ENCODE data around the gene SH3BGRL2. TPM values are rescaled to one million over a fixed set of nuclear protein-coding genes. Genes with fewer than 3 reads are reported as not detected.
"Not testable (repeated sequence)": the region's sequence is repeated elsewhere in the genome, so short reads cannot be mapped to it uniquely, and the experiment has no call there.

Gene SH3BGRL2
- total RNA-seq, 4 donors from 2014 or later, result 18.2 to 65.4 (median 40.1) TPM

DNA sequence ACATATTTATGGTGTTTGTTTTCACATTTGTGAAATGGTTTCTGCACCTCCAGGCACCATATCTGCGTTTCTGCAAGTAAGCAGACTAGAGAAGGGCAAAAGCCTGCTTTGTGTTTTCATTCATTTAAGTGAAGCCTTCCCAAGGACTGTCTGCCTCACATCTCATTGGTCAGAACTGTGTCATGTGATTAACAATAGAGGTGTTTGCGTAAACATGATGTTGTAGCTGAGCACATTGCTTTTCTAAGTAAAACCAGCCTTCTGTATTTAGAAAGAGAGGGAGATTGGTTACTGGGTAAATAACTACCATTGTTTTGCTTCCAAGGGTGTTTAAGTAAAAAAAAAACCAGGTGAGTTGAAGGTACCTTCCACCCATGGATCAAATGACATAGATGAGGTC is 39.7 kb downstream of the SH3BGRL2 start:
- WGBS, 2 donors, result 91 to 94% methylated on average over 2 of the region's 2 CpGs
- intact Hi-C loops (cut with DNase I; ENCODE audit: low total_unique reads), result no loop called here
- no peak overlapping the region for H3K4me3 ChIP-seq (ENCODE audit: low read depth, poor library complexity, severe bottlenecking)
- no peak for DNase-seq (ENCODE audit: low spot score in 2 of 2)
- TF ChIP-seq, protein P1, sequence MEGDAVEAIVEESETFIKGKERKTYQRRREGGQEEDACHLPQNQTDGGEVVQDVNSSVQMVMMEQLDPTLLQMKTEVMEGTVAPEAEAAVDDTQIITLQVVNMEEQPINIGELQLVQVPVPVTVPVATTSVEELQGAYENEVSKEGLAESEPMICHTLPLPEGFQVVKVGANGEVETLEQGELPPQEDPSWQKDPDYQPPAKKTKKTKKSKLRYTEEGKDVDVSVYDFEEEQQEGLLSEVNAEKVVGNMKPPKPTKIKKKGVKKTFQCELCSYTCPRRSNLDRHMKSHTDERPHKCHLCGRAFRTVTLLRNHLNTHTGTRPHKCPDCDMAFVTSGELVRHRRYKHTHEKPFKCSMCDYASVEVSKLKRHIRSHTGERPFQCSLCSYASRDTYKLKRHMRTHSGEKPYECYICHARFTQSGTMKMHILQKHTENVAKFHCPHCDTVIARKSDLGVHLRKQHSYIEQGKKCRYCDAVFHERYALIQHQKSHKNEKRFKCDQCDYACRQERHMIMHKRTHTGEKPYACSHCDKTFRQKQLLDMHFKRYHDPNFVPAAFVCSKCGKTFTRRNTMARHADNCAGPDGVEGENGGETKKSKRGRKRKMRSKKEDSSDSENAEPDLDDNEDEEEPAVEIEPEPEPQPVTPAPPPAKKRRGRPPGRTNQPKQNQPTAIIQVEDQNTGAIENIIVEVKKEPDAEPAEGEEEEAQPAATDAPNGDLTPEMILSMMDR (IDR thresholded peaks at IDR 0.05), result no peak
- TF ChIP-seq POLR2A (IDR thresholded peaks at IDR 0.05), result no peak

DNA sequence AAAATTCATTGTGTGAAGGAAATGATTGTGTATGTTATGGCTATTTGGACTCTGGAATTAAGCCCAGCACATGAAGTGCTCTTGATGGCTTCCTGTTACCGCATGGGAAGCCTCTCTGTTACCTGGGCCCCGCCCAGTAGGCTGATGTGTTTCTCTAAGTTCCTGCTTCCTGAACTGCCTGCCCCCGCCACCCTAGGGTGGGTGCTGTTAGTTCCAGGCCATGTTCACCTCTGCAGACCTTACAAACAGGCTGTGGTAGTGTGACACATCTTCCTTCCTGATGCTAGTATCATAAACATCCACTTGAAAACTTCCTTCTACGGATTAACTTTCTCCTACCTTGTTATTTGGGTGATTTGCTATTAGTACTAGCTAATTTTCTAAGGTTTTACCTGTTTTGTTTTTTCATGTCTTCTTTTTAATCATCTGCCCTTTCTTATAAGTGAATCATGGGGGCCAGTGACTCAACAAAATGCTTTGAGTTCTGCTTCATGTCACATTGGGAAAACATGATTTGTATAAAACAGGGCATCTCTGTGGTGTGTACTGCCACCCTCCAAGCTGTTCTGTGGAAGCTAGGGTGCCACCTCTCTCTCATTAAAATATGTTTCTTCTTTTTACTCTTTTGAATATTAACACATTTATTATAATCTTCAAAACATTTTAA is 40.6 kb downstream of the SH3BGRL2 start:
- H3K4me3 ChIP-seq (ENCODE audit: low read depth, poor library complexity, severe bottlenecking), result no peak overlapping the region
- DNase-seq (ENCODE audit: low spot score in 2 of 2), result peak in 1 of 2 donors; percentile 87
- no peak for TF ChIP-seq POLR2A (IDR thresholded peaks at IDR 0.05)
- TF ChIP-seq, protein P1 (IDR thresholded peaks at IDR 0.05), result no peak
- 70 to 72% methylated on average over 4 of the region's 4 CpGs for WGBS, 2 donors
- intact Hi-C loops (cut with DNase I; ENCODE audit: low total_unique reads), result no loop called here

DNA sequence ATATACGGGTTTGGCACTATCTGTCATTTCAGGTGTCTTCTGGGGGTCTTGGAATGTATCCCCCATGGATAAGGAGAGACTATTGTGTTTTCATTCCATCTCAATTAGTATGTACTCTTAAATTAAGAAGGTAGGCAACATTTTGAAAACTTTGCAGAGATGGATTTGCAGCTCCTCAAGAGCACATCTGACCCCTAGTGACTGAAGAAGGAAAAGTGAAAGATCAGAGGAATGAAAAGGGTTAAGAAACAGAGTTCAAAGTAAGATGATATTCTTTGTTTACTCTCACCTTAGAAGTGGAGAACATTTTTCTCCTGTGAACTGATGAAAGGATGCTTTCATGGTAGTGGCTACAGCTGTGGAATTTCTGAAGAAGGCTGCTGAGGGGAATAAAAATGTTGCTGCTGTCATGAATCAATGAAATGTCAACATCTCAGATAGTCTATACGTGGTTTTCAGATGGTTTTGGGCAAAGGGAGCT is 41.5 kb downstream of the SH3BGRL2 start:
- no peak for DNase-seq (ENCODE audit: low spot score in 2 of 2)

DNA sequence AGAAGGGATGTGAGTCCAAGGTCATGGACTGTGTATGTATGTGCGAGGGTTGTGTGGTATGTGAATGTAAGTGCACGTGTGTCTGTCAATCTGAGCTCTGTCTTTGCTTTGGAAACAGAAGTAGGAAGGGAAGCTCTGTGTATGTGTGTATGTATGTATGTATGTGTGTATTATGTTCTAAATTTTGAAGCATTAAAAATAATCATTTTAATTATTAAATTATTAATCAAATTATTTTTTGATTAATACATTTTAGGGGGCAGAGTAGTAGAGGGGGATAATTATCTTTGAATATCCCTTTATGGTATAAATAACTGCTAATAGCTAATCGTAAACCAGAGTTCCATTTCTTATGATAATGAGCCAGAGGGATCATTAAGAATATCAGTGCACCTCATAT is 42.8 kb downstream of the SH3BGRL2 start:
- no peak for DNase-seq (ENCODE audit: low spot score in 2 of 2)
- H3K4me3 ChIP-seq (ENCODE audit: low read depth, poor library complexity, severe bottlenecking), result no peak overlapping the region
- intact Hi-C loops (cut with DNase I; ENCODE audit: low total_unique reads), result no loop called here
- 90 to 92% methylated on average over 3 of the region's 3 CpGs for WGBS, 2 donors
- no peak for TF ChIP-seq POLR2A (IDR thresholded peaks at IDR 0.05)
- TF ChIP-seq, protein P1 (IDR thresholded peaks at IDR 0.05), result no peak

More for the DNA sequence above, 41.5 kb downstream of the SH3BGRL2 start:
- intact Hi-C loops (cut with DNase I; ENCODE audit: low total_unique reads), result no loop called here
- WGBS, 2 donors, result 39 to 40% methylated on average over 2 of the region's 2 CpGs
- H3K4me3 ChIP-seq (ENCODE audit: low read depth, poor library complexity, severe bottlenecking), result no peak overlapping the region
- TF ChIP-seq POLR2A (IDR thresholded peaks at IDR 0.05), result no peak
- TF ChIP-seq, protein P1 (IDR thresholded peaks at IDR 0.05), result no peak

DNA sequence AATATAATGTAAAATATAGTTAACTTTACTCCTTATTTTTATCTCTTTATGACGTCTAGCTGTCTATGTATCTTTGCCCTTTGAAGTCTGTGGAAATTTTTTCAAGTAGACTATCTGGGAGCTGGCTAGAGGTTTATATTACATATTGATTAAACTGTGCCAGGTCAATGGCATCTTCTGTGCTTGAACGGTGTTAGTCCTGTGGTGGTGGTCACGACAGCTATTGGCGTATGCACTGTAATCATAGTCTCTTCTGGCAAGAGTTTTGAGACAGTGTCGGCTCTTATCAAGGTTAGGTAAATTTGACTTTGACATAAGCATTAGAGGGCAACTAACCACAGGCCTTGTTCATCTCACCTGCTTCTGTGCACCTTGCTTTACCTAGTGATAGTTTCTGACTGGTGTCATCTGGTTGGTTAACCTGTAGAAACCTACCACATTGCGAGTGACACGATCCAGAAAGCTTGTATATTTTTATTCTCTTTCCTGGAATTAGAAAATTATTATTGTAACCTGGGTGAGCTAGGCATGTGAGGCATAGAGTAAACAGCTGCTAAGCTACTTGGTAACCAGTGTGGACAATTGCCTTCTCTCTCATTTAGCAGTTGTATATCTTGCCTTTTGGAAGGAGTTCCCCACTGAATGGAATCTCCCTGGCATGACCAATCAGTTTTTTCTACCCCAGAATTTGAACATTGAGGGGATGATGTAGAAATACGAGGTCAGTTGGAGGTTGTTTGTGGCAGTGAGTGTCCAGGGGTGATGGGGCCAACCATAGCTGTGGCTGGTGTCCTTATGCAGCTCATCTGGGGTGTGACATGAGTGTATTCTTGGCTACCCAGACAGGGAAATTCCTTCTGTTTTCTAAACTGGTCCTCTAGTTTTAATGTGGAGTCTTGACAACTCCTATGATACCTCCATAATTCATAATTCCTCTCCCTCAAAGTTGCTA is 45.9 kb downstream of the SH3BGRL2 start:
- no peak overlapping the region for H3K4me3 ChIP-seq (ENCODE audit: low read depth, poor library complexity, severe bottlenecking)
- no peak for DNase-seq (ENCODE audit: low spot score in 2 of 2)
- 85 to 86% methylated on average over 8 of the region's 8 CpGs for WGBS, 2 donors
- intact Hi-C loops (cut with DNase I; ENCODE audit: low total_unique reads), result no loop called here
- TF ChIP-seq, protein P1 (IDR thresholded peaks at IDR 0.05), result no peak
- no peak for TF ChIP-seq POLR2A (IDR thresholded peaks at IDR 0.05)

DNA sequence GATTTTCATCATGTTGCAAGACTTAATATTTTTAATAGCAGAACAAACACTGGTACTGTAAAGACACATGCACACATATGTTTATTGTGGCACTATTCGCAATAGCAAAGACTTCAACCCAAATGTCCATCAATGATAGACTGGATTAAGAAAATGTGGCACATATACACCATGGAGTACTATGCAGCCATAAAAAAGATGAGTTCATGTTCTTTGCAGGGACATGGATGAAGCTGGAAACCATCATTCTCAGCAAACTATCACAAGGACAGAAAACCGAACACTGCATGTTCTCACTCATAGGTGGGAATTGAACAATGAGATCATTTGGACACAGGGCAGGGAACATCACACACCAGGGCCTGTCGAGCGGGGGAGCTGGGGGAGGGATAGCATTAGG is 51.6 kb downstream of the SH3BGRL2 start:
- DNase-seq (ENCODE audit: low spot score in 2 of 2); H3K4me3 ChIP-seq (ENCODE audit: low read depth, poor library complexity, severe bottlenecking); intact Hi-C loops (cut with DNase I; ENCODE audit: low total_unique reads): not testable (repeated sequence)
- WGBS, 2 donors, result 95 to 97% methylated on average over 4 of the region's 4 CpGs
